Neural cell (in vitro differentiated cells): Measurements from ENCODE around the gene GASK1A. TPM values are rescaled to one million over a fixed set of nuclear protein-coding genes. Genes with fewer than 3 reads are reported as not detected.

Experiments used
- H2AFZ ChIP-seq: fragments of 200-600, 300-800 bp; sonication (generic), shearing (Covaris generic); 2 replicates; pipeline ENCODE4 v1.6.0; 2014; ENCODE audit warnings: low read depth, mild to moderate bottlenecking, antibody characterized with exemption, low read length, moderate library complexity
- H3F3A ChIP-seq: fragments of 200-600 bp; shearing (Covaris generic); 2 replicates; pipeline ENCODE4 v1.6.1; 2016; ENCODE audit warnings: mild to moderate bottlenecking, moderate library complexity, mixed read lengths, antibody characterized with exemption, low read length; ENCODE audit not compliant: insufficient read depth, poor library complexity, severe bottlenecking
- H3K27ac ChIP-seq: fragments of 200-600, 300-800 bp; sonication (generic), shearing (Covaris generic); 2 replicates; pipeline ENCODE4 v1.5.1; 2014; ENCODE audit warnings: mild to moderate bottlenecking, low read length, moderate library complexity
- H3K27me3 ChIP-seq: fragments of 300-800, 200-600 bp; sonication (generic), shearing (Covaris generic); 2 replicates; pipeline ENCODE4 v1.6.0; 2014; ENCODE audit warnings: mild to moderate bottlenecking, low read depth, low read length, moderate library complexity; ENCODE audit not compliant: insufficient read depth
- H3K36me3 ChIP-seq: fragments of 300-800, 200-600 bp; sonication (generic), shearing (Covaris generic); 2 replicates; pipeline ENCODE4 v1.5.1; 2014; ENCODE audit warnings: mild to moderate bottlenecking, antibody characterized with exemption, low read length, moderate library complexity; ENCODE audit not compliant: insufficient read depth
- H3K4me2 ChIP-seq: fragments of 300-800, 200-600 bp; sonication (generic), shearing (Covaris generic); 2 replicates; pipeline ENCODE4 v1.6.0; 2014; ENCODE audit warnings: mild to moderate bottlenecking, low read length
- H3K4me3 ChIP-seq: fragments of 300-800, 200-600 bp; sonication (generic), shearing (Covaris generic); 2 replicates; pipeline ENCODE4 v1.5.1; 2014; ENCODE audit warnings: mild to moderate bottlenecking, low read length, moderate library complexity
- H3K79me2 ChIP-seq: fragments of 200-600 bp; shearing (Covaris generic); replicated peaks from 2 replicates; pipeline ENCODE4 v1.6.0; 2014; ENCODE audit warnings: mild to moderate bottlenecking, low read length, moderate library complexity; ENCODE audit not compliant: insufficient read depth
- H3K9ac ChIP-seq: fragments of 300-800, 200-600 bp; sonication (generic), shearing (Covaris generic); 2 replicates; pipeline ENCODE4 v1.6.1; 2016; ENCODE audit warnings: mild to moderate bottlenecking, low read length, mixed read lengths
- H3K9me2 ChIP-seq: fragments of 200-600 bp; shearing (Covaris generic); 2 replicates; pipeline ENCODE4 v1.6.1; 2016; ENCODE audit warnings: mild to moderate bottlenecking, low read length, mixed read lengths; ENCODE audit not compliant: insufficient read depth
- H3K9me3 ChIP-seq: fragments of 200-600, 300-800 bp; sonication (generic), shearing (Covaris generic); 2 replicates; pipeline ENCODE4 v1.6.1; 2016; ENCODE audit warnings: mild to moderate bottlenecking, mixed run types, low read length, moderate library complexity, mixed read lengths
- H4K20me1 ChIP-seq: fragments of 200-600 bp; shearing (Covaris generic); 2 replicates; pipeline ENCODE4 v1.6.1; 2016; ENCODE audit warnings: mild to moderate bottlenecking, mixed run types; ENCODE audit not compliant: insufficient read depth
- CTCF ChIP-seq: fragments of 450-650 bp; IDR thresholded peaks from 2 replicates; pipeline ENCODE4 v1.5.1; 2014; ENCODE audit warnings: antibody characterized with exemption, mild to moderate bottlenecking, moderate library complexity; ENCODE audit not compliant: poor library complexity, severe bottlenecking
- EP300 ChIP-seq: fragments of 450-650 bp; conservative IDR thresholded peaks from 2 replicates; pipeline ENCODE4 v1.6.1; 2014; ENCODE audit warnings: antibody characterized with exemption, mild to moderate bottlenecking, moderate library complexity; ENCODE audit not compliant: poor library complexity, severe bottlenecking
- EZH2 ChIP-seq: fragments of 200-600, 300-800 bp; shearing (Covaris generic), sonication (generic); IDR thresholded peaks from 2 replicates; pipeline ENCODE4 v1.6.1; 2014; ENCODE audit warnings: antibody characterized with exemption, low read length, borderline replicate concordance, mild to moderate bottlenecking; ENCODE audit not compliant: insufficient read depth, poor library complexity, severe bottlenecking
- MXI1 ChIP-seq: fragments of 450-650 bp; conservative IDR thresholded peaks from 2 replicates; pipeline ENCODE4 v1.6.1; 2014; ENCODE audit warnings: antibody characterized with exemption, mild to moderate bottlenecking; ENCODE audit not compliant: poor library complexity, severe bottlenecking
- POLR2AphosphoS5 ChIP-seq: IDR thresholded peaks from 2 replicates; pipeline ENCODE4 v1.6.1; 2012
- RAD21 ChIP-seq: fragments of 450-650 bp; conservative IDR thresholded peaks from 2 replicates; pipeline ENCODE4 v1.6.1; 2014; ENCODE audit warnings: antibody characterized with exemption, mild to moderate bottlenecking, moderate library complexity
- REST ChIP-seq: IDR thresholded peaks from 2 replicates; pipeline ENCODE4 v1.6.1; 2012; ENCODE audit warnings: borderline replicate concordance
- SMC3 ChIP-seq: fragments of 450-650 bp; conservative IDR thresholded peaks from 2 replicates; pipeline ENCODE4 v1.6.1; 2014; ENCODE audit warnings: antibody characterized with exemption, mild to moderate bottlenecking, moderate library complexity; ENCODE audit not compliant: poor library complexity
- TAF1 ChIP-seq: IDR thresholded peaks from 2 replicates; pipeline ENCODE4 v1.6.1; 2012; ENCODE audit warnings: low read depth
- polyA plus RNA-seq: library from polyadenylated mRNA; depleted of rRNA; stranded (reverse); fragments of >200 nt; gene quantifications from 2 replicates; pipeline ENCODE4 v1.2.3, GENCODE V29; 2014

GASK1A gene
- polyA plus RNA-seq, 1 donor from 2014 or later, result not detected

DNA sequence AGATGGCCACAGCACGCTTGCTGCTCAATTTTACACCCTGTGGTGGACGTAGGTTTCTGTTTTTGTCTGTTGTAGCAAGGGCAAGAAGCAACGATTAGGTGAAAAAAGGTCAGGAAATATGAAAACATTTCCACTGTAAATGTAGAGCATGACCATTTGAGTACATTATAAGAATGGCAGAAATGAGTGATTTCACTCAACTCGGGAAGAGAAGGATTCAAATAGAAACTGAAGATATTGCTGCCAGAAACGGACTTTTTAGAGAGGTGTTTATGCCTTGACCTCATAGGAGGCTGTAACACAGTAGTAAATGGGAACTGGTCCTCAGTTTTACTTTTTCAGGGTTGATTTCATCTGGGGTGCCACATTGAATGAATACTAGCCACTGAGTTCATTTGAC, 33.1 kb upstream of the GASK1A start:
- Histone ChIP-seq H3K9ac (no peak overlapping the region), H3K4me2 (no peak overlapping the region), H4K20me1 (no peaks in the 10 kb centered on the region), H3K27ac (no peak overlapping the region), H3K9me3 (no peaks in the 10 kb centered on the region), H2AFZ (no peak overlapping the region), H3K4me3 (no peak overlapping the region), H3K27me3 (no peaks in the 10 kb centered on the region), H3F3A (no peaks in the 10 kb centered on the region), H3K36me3 (no peaks in the 10 kb centered on the region), H3K9me2 (no peaks in the 10 kb centered on the region), H3K79me2 (no peaks in the 10 kb centered on the region)
- TF ChIP-seq POLR2AphosphoS5 (no peak), MXI1 (no peak), REST (no peak), EZH2 (no peak), TAF1 (no peak), CTCF (no peak), SMC3 (no peak), EP300 (no peak), RAD21 (no peak)

DNA sequence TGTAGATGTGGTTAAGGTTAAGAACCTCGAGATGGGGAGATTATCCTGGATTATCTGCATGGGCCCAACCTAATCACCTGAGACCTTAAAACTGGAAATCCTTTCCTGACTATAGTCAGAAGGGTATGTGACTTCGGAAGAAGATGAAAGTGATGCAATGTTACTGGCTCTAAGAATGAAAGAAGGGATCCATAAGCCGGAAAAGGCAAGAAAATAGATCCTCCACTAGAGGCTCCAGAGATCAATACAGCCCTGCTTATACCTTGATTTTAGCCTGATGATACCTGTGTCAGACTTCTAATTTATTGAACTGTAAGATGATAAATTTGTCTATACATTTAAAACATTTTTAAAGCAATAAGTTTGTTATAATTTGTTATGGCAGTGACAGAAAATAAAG, 21.5 kb upstream of the GASK1A start:
- Histone ChIP-seq H4K20me1 (no peaks in the 10 kb centered on the region), H3K9me3 (no peaks in the 10 kb centered on the region), H3K27ac (no peak overlapping the region), H3K27me3 (no peaks in the 10 kb centered on the region), H3K9ac (no peak overlapping the region), H3F3A (no peaks in the 10 kb centered on the region), H3K79me2 (no peaks in the 10 kb centered on the region), H3K4me2 (no peak overlapping the region), H3K4me3 (no peak overlapping the region), H2AFZ (no peak overlapping the region), H3K36me3 (no peaks in the 10 kb centered on the region), H3K9me2 (no peaks in the 10 kb centered on the region)
- TF ChIP-seq REST (no peak), CTCF (peak; percentile 37), TAF1 (no peak)
